ENCODE measurements around the gene DDAH1.

GRCh38 chr1:85276215-85276977, 188.6 kb downstream of the DDAH1 start, which contains the start of gene BCL10:
- TF ChIP-seq POLR2A (IDR thresholded peaks at IDR 0.05; ENCODE audit: low read length) (peak; percentile 90), GATA1 (IDR thresholded peaks at IDR 0.05; ENCODE audit: low read depth, low read length) (no peak)
